ENCODE data around the gene ITGAE.
"Not testable (repeated sequence)": the region's sequence is repeated elsewhere in the genome, so short reads cannot be mapped to it uniquely, and the experiment has no call there.

ITGAE gene

GRCh38 chr17:3724378-3725077, 76.5 kb downstream of the ITGAE start:
- no peak for DNase-seq

GRCh38 chr17:3723556-3724377, 77.2 kb downstream of the ITGAE start, which contains the start of gene HASPIN:
Gene HASPIN (plus strand): TSS chr17:3723903. CDS start chr17:3723936, 33 bp downstream.
- DNase-seq: peak; percentile 93 to 94

DNA sequence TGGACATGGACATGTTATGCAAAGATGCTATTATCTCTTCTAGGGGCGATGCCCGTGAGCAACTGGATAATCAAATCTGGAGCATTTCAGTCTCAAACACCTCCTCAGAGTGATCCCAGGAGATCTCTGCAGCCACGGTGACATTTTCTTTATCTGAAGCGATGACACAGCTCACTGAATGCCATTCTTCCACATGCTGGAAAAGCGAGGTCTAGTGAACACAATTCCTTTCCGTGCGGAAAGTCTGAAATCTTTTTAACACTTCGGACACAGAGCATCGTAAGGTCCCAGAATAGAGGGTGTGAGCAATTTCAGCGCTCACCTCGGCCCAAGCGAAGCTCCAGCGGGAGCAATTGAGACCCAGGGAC, 77.8 kb downstream of the ITGAE start:
- no peak for DNase-seq

- DNase-seq: no peak
Observed at GRCh38 chr17:3722716-3723115, 78.3 kb downstream of the ITGAE start.

GRCh38 chr17:3719265-3719664, 81.7 kb downstream of the ITGAE start:
- DNase-seq: no peak

DNA sequence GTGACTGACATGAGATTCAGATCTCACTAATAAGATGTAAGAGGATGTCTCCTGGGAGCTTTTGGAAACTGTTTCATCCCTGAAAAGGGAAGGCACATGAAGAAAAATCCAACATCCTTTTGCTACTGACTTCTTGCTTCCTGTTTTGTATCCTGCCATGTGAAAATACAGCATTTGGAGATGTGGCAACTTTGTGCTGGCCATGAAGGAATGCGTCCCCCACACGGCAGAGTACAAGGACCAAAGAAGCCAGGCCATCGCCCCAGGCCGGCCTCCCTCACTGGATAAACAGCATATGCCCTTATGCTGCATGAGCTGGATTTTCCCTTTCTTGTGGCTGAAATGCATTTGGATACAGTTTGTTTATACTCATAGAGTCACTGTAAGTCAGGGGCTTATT, 82.8 kb downstream of the ITGAE start:
- DNase-seq: no peak

DNA sequence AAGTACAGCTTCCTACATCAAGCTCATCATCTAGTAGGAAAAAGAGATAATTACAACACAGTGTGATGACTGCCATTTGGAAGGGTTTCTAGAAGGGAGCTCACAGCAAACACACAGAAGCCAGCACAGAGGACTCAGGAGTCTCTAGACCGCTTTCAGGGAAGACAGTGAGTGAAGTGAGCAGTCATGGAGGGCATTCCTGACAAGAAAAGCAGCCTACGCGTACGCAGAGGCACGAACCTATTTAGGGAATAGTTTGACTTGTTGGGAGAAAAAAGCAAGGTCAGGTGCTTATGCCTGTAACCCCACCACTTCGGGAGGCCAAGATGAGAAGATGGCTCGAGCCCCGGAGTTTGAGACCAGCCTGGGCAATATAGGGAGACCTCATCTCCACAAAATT, 85.7 kb downstream of the ITGAE start:
- DNase-seq: no peak

- DNase-seq: peak in 1 of 2 donors; percentile 50
Observed at GRCh38 chr17:3712811-3713463, 88.1 kb downstream of the ITGAE start.

GRCh38 chr17:3710951-3711383, 90.0 kb downstream of the ITGAE start:
- peak; percentile 59 to 72 for DNase-seq

- no peak for DNase-seq
Observed at GRCh38 chr17:3708366-3708765, 92.6 kb downstream of the ITGAE start.

- DNase-seq: not testable (repeated sequence)
Observed at GRCh38 chr17:3705718-3705984, 95.3 kb downstream of the ITGAE start.

GRCh38 chr17:3704931-3705717, 95.9 kb downstream of the ITGAE start:
- DNase-seq: no peak

DNA sequence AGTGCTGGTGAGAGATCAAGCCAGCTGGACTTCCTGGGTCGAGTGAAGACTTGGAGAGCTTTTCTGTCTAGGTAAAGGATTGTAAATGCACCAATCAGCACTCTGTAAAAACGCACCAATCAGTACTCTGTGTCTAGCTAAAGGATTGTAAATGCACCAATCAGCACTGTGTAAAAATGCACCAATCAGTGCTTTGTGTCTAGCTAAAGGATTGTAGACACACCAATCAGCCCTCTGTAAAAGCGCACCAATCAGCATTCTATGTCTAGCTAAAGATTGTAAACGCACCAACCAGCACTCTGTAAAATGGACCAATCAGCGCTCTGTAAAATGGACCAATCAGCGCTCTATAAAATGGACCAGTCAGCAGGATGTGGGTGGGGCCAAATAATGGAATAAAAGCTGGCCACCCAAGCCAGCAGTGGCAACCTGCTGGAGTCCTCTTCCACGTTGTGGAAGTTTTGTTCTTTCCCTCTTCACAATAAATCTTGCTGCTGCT, 98.9 kb downstream of the ITGAE start:
- not testable (repeated sequence) for DNase-seq

GRCh38 chr17:3699951-3700350, 101.0 kb downstream of the ITGAE start:
- no peak for DNase-seq

DNA sequence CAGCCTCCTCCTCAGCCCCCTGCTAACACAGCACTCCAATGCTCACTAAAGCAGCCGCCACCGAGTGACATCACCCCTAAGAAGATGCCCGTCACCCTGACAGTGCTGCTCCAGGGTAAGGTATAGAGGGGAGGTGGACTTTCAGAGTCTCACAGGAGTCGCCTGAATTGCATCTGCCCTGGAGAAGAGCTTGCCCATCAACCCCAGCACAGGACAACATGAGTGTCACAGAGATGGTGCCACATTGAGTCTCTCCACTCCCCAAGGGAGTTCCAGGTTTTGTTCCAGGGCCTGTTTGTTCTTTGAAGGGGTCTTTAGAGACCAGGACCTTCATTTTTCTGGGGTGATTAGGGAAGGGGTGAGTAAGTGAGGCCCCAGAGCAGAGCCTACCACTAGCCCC, 102.8 kb downstream of the ITGAE start:
- DNase-seq: no peak

GRCh38 chr17:3697103-3697476, 103.9 kb downstream of the ITGAE start:
- DNase-seq: no peak

GRCh38 chr17:3695723-3696411, 105.1 kb downstream of the ITGAE start, which contains the start of gene P2RX5:
Gene P2RX5 (minus strand): TSS chr17:3696155. CDS start chr17:3696005, 150 bp downstream.
- peak; percentile 43 to 61 for DNase-seq

DNA sequence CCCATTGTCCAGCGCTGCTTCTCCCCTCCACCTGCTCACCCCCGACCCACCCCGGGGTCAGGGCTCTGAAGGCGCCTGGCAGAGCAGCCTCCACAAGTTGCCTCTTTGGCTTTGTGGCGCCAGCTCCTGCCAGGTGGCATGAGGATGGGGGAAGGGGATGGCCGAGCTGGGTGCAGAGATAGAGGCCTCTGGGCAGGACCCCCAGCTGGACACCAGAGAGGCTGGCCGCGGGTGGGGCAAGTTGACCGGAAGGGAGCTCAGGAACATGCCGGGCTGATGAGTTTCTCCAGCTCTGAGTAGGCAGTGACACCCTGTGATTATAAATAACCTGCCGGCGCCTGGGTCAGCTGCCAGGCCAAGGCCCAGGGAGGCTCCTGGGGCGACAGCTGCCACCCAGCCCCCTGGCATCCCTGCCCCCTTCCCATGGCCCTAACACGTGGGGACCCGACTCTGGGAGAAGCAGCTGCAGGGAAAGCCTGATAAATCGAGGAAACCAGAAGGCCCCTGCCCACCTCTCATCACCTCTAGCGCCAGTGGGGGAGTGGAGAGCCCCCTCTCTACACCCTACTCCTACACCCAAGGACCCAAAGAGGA, 105.8 kb downstream of the ITGAE start:
- DNase-seq: no peak

DNA sequence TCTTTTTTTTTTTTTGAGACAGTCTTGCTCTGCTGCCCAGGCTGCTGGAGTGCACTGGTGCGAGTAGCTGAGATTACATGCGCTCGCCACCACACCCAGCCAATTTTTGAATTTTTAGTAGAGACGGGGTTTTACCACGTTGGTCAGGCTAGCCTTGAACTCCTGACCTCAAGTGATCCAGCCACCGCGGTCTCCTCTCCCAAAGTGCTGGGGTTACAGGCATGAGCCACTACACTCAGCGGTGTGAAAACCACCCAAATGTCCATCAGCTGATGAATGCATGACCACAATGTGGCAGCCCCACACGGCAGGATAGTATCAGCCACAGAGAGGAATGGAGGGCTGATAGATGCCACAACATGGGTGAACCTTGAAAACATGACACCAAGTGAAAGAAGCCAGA, 107.2 kb downstream of the ITGAE start:
- peak in 1 of 2 donors; percentile 44 for DNase-seq

GRCh38 chr17:3693141-3693540, 107.8 kb downstream of the ITGAE start:
- DNase-seq: no peak

- no peak for DNase-seq
Observed at GRCh38 chr17:3692346-3692745, 108.6 kb downstream of the ITGAE start.

DNA sequence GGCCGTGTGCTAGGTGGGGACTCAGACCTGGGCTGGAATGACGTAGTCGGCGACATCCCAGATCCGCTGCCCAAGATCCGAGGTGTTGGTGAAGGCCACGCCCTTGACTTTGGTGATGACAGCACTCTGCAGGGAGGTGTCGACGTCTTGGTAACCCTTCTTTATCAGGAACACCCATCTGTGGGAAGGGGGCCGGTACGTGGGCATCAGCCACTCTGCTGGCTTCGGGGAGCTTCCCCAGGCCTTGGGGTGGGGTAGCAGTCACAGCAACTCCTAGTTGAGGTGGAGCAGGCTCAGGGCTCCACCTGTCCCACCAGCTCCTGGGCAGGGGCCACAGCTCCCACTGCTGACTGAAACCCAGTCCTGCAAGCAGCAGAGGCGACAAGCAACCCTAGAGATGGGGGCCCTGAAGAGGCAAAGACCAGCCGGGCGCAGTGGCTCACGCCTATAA, 109.3 kb downstream of the ITGAE start:
- no peak for DNase-seq

Measured in stimulated activated CD4-positive, alpha-beta T cell treated with anti-CD3 and anti-CD28 coated beads, Interleukin-2, amount 100 ng/mL, for 24 hours (primary cell).